AG10803 (cell line): Measurements from ENCODE around the gene CDC42EP4.

Source experiments
- DNase-seq: peaks from one replicate; pipeline ENCODE4 v3.0.0; 2010; ENCODE audit warnings: low read depth
- H3K4me3 ChIP-seq: 2 replicates; pipeline ENCODE4 v1.5.1; 2011; ENCODE audit warnings: mild to moderate bottlenecking, low read length, control low read depth
- TF ChIP-seq, protein P1 (sequence below): conservative IDR thresholded peaks from 2 replicates; pipeline ENCODE4 v1.5.1; 2011; ENCODE audit warnings: mild to moderate bottlenecking, low read length, control low read depth, inconsistent platforms

The CDC42EP4 gene

GRCh38 chr17:73283841-73284282, 27.9 kb downstream of the CDC42EP4 start:
- no peak overlapping the region for H3K4me3 ChIP-seq
- DNase-seq: no peak
- TF ChIP-seq, protein P1, sequence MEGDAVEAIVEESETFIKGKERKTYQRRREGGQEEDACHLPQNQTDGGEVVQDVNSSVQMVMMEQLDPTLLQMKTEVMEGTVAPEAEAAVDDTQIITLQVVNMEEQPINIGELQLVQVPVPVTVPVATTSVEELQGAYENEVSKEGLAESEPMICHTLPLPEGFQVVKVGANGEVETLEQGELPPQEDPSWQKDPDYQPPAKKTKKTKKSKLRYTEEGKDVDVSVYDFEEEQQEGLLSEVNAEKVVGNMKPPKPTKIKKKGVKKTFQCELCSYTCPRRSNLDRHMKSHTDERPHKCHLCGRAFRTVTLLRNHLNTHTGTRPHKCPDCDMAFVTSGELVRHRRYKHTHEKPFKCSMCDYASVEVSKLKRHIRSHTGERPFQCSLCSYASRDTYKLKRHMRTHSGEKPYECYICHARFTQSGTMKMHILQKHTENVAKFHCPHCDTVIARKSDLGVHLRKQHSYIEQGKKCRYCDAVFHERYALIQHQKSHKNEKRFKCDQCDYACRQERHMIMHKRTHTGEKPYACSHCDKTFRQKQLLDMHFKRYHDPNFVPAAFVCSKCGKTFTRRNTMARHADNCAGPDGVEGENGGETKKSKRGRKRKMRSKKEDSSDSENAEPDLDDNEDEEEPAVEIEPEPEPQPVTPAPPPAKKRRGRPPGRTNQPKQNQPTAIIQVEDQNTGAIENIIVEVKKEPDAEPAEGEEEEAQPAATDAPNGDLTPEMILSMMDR: no peak

DNA sequence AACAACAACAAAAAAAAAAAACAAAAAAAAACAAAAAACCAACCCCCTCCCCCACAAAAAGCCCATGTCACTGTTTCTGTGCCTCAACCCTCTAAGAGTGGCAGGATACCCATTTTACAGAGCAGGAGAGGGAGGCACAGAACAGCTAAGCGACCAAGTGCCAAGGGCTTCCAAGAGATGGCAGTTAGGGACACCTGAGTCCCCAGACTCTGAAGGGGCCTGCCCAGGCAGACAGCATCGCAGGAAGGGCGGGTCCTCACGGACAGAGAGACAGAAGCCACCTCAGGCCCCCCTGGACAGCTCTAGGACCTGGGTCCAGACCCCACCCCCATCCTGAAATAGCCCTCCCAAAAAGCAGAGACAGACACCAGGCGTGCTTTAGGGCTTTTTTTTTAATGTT, 28.6 kb downstream of the CDC42EP4 start:
- DNase-seq: no peak

GRCh38 chr17:73282629-73283028, 29.2 kb downstream of the CDC42EP4 start:
- no peak overlapping the region for H3K4me3 ChIP-seq
- TF ChIP-seq, protein P1: no peak
- DNase-seq: no peak

More for the DNA sequence above, 28.6 kb downstream of the CDC42EP4 start:
- TF ChIP-seq, protein P1: no peak
- no peak overlapping the region for H3K4me3 ChIP-seq

GRCh38 chr17:73281928-73282327, 29.9 kb downstream of the CDC42EP4 start:
- H3K4me3 ChIP-seq: no peak overlapping the region

GRCh38 chr17:73280191-73280590, 31.6 kb downstream of the CDC42EP4 start:
- no peak overlapping the region for H3K4me3 ChIP-seq
- TF ChIP-seq, protein P1: no peak
- DNase-seq: no peak

More at GRCh38 chr17:73281928-73282327, 29.9 kb downstream of the CDC42EP4 start:
- DNase-seq: no peak
- TF ChIP-seq, protein P1: no peak

DNA sequence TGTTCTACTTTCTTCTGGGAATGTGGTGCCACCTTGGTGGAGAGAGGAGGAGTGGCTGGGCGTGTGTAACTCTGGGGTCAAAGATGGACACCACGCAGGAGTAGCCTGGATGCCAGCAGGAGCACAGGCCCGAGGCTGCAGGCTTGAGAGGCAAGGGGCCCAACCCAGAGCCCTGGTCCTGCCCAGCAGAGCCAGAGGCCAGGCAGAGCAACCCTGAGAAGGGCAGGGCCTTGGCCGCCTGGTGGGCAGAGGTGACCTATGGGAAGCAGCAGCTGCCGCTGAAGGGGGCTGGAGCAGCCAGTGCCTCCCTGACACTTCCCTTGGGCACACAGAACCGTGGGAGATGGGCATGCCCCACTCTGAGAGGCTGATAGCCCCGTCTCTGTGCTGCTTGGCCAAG, 32.1 kb downstream of the CDC42EP4 start:
- no peak overlapping the region for H3K4me3 ChIP-seq
- TF ChIP-seq, protein P1: no peak
- no peak for DNase-seq

GRCh38 chr17:73278465-73279453, 33.0 kb downstream of the CDC42EP4 start:
- TF ChIP-seq, protein P1: no peak
- peak; percentile 35 for DNase-seq

More at GRCh38 chr17:73278465-73279453, 33.0 kb downstream of the CDC42EP4 start:
- H3K4me3 ChIP-seq: no peak overlapping the region
